Colonic mucosa (tissue), 4 donors: Measurements from ENCODE around the gene SUCLG1. TPM values are rescaled to one million over a fixed set of nuclear protein-coding genes. Genes with fewer than 3 reads are reported as not detected.
"Not testable (repeated sequence)": the region's sequence is repeated elsewhere in the genome, so short reads cannot be mapped to it uniquely, and the experiment has no call there.

Source experiments
- DNase-seq: peaks from one replicate; pipeline ENCODE4 v3.0.0-alpha.2; 2020
- H3K27ac ChIP-seq: fragments of 200-600 bp; one replicate; pipeline ENCODE4 v1.8.0; 2021
- H3K27me3 ChIP-seq: fragments of 200-600 bp; one replicate; pipeline ENCODE4 v1.8.0; 2021
- H3K36me3 ChIP-seq: fragments of 200-600 bp; one replicate; pipeline ENCODE4 v1.8.0; 2021
- H3K4me1 ChIP-seq: fragments of 200-600 bp; one replicate; pipeline ENCODE4 v1.8.0; 2021; ENCODE audit warnings: mild to moderate bottlenecking
- H3K4me3 ChIP-seq: fragments of 200-600 bp; one replicate; pipeline ENCODE4 v1.8.0; 2021
- H3K9ac ChIP-seq, 2 donors: one replicate each; pipeline ENCODE4 v1.7.0; 2013; ENCODE audit warnings: control low read depth in 2 of 2, low read depth in 2 of 2, low read length in 2 of 2
- H3K9me3 ChIP-seq: fragments of 200-600 bp; one replicate; pipeline ENCODE4 v1.8.0; 2021
- CTCF ChIP-seq: fragments of 200-600 bp; IDR thresholded peaks from one replicate; pipeline ENCODE4 v1.8.0; 2022; ENCODE audit warnings: antibody characterized with exemption, mild to moderate bottlenecking
- intact Hi-C: fragments of 100-400 bp; cut with DNase I; formaldehyde crosslinking; loops from one replicate; pipeline ENCODE4 v1.14.1; 2022
- total RNA-seq, 2 donors: library from RNA; stranded (reverse); fragmentation: NEBNext Ultra II Directional in 1 of 2; extraction: Animal tissue kit (Norgen Biotek cat#: 25700) in 1 of 2; gene quantifications; one replicate each; pipeline ENCODE4 v1.2.1, GENCODE V29; 2021
- donor health status: healthy.
- donor health status: DM: no; HTN: no; CAD: no.
- donor health status: DM: no; HTN: no; CAD: no.

SUCLG1 gene
- total RNA-seq, 2 donors from 2014 or later, result 249 to 253 TPM

GRCh38 chr2:84421791-84422190, 37.3 kb downstream of the SUCLG1 start:
- TF ChIP-seq CTCF, result no peak
- intact Hi-C loops, result no loop called here
- Histone ChIP-seq H3K9me3 (no peaks in the 10 kb centered on the region), H3K9ac (no peak overlapping the region), H3K27me3 (no peaks in the 10 kb centered on the region), H3K4me3 (no peak overlapping the region), H3K36me3 (peaks cover 8% of the 10 kb centered on the region), H3K4me1 (no peaks in the 10 kb centered on the region), H3K27ac (no peak overlapping the region)
- DNase-seq, result no peak

GRCh38 chr2:84421197-84421596, 37.9 kb downstream of the SUCLG1 start:
- H3K27ac ChIP-seq, result no peak overlapping the region
- no peaks in the 10 kb centered on the region for H3K4me1 ChIP-seq
- no peak for TF ChIP-seq CTCF
- no peaks in the 10 kb centered on the region for H3K9me3 ChIP-seq
- intact Hi-C loops, result no loop called here
- H3K9ac ChIP-seq, result no peak overlapping the region
- no peak overlapping the region for H3K4me3 ChIP-seq
- H3K36me3 ChIP-seq, result peaks cover 8% of the 10 kb centered on the region
- H3K27me3 ChIP-seq, result no peaks in the 10 kb centered on the region
- no peak for DNase-seq

GRCh38 chr2:84417453-84418145, 41.5 kb downstream of the SUCLG1 start:
- no peaks in the 10 kb centered on the region for H3K9me3 ChIP-seq
- H3K4me1 ChIP-seq, result no peaks in the 10 kb centered on the region
- no peaks in the 10 kb centered on the region for H3K27me3 ChIP-seq
- intact Hi-C loops, result no loop called here
- TF ChIP-seq CTCF, result no peak
- H3K27ac ChIP-seq, result no peak overlapping the region
- H3K9ac ChIP-seq, result no peak overlapping the region
- H3K36me3 ChIP-seq, result no peaks in the 10 kb centered on the region
- no peak for DNase-seq
- no peak overlapping the region for H3K4me3 ChIP-seq

- H3K4me3 ChIP-seq, result no peak overlapping the region
- intact Hi-C loops, result no loop called here
These were observed 49.5 kb downstream of the SUCLG1 start for GRCh38 chr2:84409531-84409930.

GRCh38 chr2:84402111-84402510, 57.0 kb downstream of the SUCLG1 start:
- H3K4me1 ChIP-seq, H3K9me3 ChIP-seq, H3K36me3 ChIP-seq, H3K27ac ChIP-seq, intact Hi-C loops, H3K4me3 ChIP-seq, DNase-seq, H3K9ac ChIP-seq, H3K27me3 ChIP-seq: not testable (repeated sequence)

More at GRCh38 chr2:84409531-84409930, 49.5 kb downstream of the SUCLG1 start:
- Histone ChIP-seq H3K4me1 (no peaks in the 10 kb centered on the region), H3K36me3 (no peaks in the 10 kb centered on the region), H3K9me3 (no peaks in the 10 kb centered on the region), H3K27me3 (no peaks in the 10 kb centered on the region), H3K9ac (no peak overlapping the region), H3K27ac (no peak overlapping the region)
- TF ChIP-seq CTCF, result no peak
- no peak for DNase-seq

GRCh38 chr2:84399839-84400238, 59.2 kb downstream of the SUCLG1 start:
- DNase-seq, intact Hi-C loops, H3K9ac ChIP-seq, H3K27ac ChIP-seq, H3K4me1 ChIP-seq, H3K27me3 ChIP-seq, H3K4me3 ChIP-seq, H3K36me3 ChIP-seq, H3K9me3 ChIP-seq: not testable (repeated sequence)
